CD4-positive, CD25-positive, alpha-beta regulatory T cell (primary cell): ENCODE measurements around the gene NR1D2. TPM values are rescaled to one million over a fixed set of nuclear protein-coding genes. Genes with fewer than 3 reads are reported as not detected.
"Not testable (repeated sequence)": the region's sequence is repeated elsewhere in the genome, so short reads cannot be mapped to it uniquely, and the experiment has no call there.

ENCODE experiments used
- ATAC-seq, 2 donors: fragments of 150-1000 bp; cut with Tn5 transposase; one replicate each; pipeline ENCODE4 v1.10.0; 2021; ENCODE audit warnings: low read depth in 2 of 2, moderate number of reproducible peaks in 2 of 2, moderate library complexity in 1 of 2
- DNase-seq, 3 donors: peaks; one replicate each; pipeline versions ENCODE4 v3.0.0 to v3.0.0-alpha.2; 2012 to 2022; ENCODE audit warnings: mixed read lengths in 1 of 3
- H3K27ac ChIP-seq: one replicate; pipeline ENCODE4 v1.7.0; 2013; ENCODE audit warnings: mild to moderate bottlenecking, low read length; ENCODE audit not compliant: insufficient read depth, poor library complexity, severe bottlenecking
- H3K27me3 ChIP-seq: one replicate; pipeline ENCODE4 v1.7.0; 2013; ENCODE audit warnings: low read length; ENCODE audit not compliant: control insufficient read depth, insufficient read depth
- H3K36me3 ChIP-seq: one replicate; pipeline ENCODE4 v1.7.0; 2013; ENCODE audit warnings: mild to moderate bottlenecking, low read length, moderate library complexity; ENCODE audit not compliant: control insufficient read depth, insufficient read depth
- H3K4me1 ChIP-seq: 2 replicates; pipeline ENCODE4 v1.7.0; 2013; ENCODE audit warnings: mild to moderate bottlenecking, low read length; ENCODE audit not compliant: insufficient read depth, control insufficient read depth, poor library complexity, severe bottlenecking
- H3K4me3 ChIP-seq: one replicate; pipeline ENCODE4 v1.7.0; 2013; ENCODE audit warnings: low read depth, mild to moderate bottlenecking, low read length, moderate library complexity
- H3K9me3 ChIP-seq, 2 experiments: 1 replicate in 1 of 2; 2 replicates in 1 of 2; pipeline ENCODE4 v1.7.0; 2013; ENCODE audit warnings: low read length in 2 of 2, mild to moderate bottlenecking in 1 of 2, moderate library complexity in 1 of 2; ENCODE audit not compliant: control insufficient read depth in 2 of 2
- H3K27ac Mint-ChIP-seq, 3 donors: one replicate each; pipeline ENCODE4 v1.8.0; 2020 to 2022; ENCODE audit warnings: mild to moderate bottlenecking in 3 of 3, mixed read lengths in 3 of 3, moderate library complexity in 2 of 3
- H3K27me3 Mint-ChIP-seq: one replicate; pipeline ENCODE4 v1.8.0; 2022; ENCODE audit warnings: mild to moderate bottlenecking, mixed read lengths
- H3K36me3 Mint-ChIP-seq: one replicate; pipeline ENCODE4 v1.8.0; 2020; ENCODE audit warnings: mixed read lengths
- H3K4me1 Mint-ChIP-seq, 4 donors: one replicate each; pipeline ENCODE4 v1.8.0; 2020 to 2022; ENCODE audit warnings: mixed read lengths in 4 of 4, mild to moderate bottlenecking in 1 of 4
- H3K4me3 Mint-ChIP-seq, 4 donors: one replicate each; pipeline ENCODE4 v1.8.0; 2020 to 2022; ENCODE audit warnings: mild to moderate bottlenecking in 4 of 4, mixed read lengths in 4 of 4, moderate library complexity in 3 of 4
- H3K9me3 Mint-ChIP-seq, 7 donors: one replicate each; pipeline ENCODE4 v1.8.0; 2020 to 2022; ENCODE audit warnings: mixed read lengths in 7 of 7, mild to moderate bottlenecking in 3 of 7, moderate library complexity in 2 of 7
- polyA plus RNA-seq, 4 donors: library from polyadenylated mRNA; unstranded; fragments of 300-500 nt; fragmentation: Illumina TruSeq; gene quantifications; one replicate each; pipeline ENCODE4 v1.2.3, GENCODE V29; 2021
- total RNA-seq: library from RNA; stranded (reverse); gene quantifications from one replicate; pipeline ENCODE4 v1.2.3, GENCODE V29; 2022

Gene NR1D2
- total and polyA plus RNA-seq, 5 donors from 2014 or later, result 35.9 to 113 (median 44.2) TPM

- H3K27me3 Mint-ChIP-seq, result peaks cover 12% of the 10 kb centered on the region
- DNase-seq, H3K27ac ChIP-seq, H3K4me1 Mint-ChIP-seq, ATAC-seq, H3K27ac Mint-ChIP-seq, H3K9me3 Mint-ChIP-seq, H3K9me3 ChIP-seq, H3K4me1 ChIP-seq, H3K36me3 ChIP-seq, H3K4me3 ChIP-seq, H3K36me3 Mint-ChIP-seq, H3K4me3 Mint-ChIP-seq, H3K27me3 ChIP-seq: not testable (repeated sequence)
Observed at GRCh38 chr3:24026665-24027064, 81.6 kb downstream of the NR1D2 start.

- Mint-ChIP-seq H3K4me3 (no peak overlapping the region), H3K4me1 (no peaks in the 10 kb centered on the region), H3K27ac (no peak overlapping the region), H3K36me3 (no peaks in the 10 kb centered on the region), H3K27me3 (peaks cover 19% of the 10 kb centered on the region), H3K9me3 (peaks cover 0 to 6% (median 0%) of the 10 kb centered on the region in 7 donors)
- no peaks in the 10 kb centered on the region for H3K4me1 ChIP-seq
- ATAC-seq (no peak), DNase-seq (no peak)
- H3K27ac ChIP-seq, result no peak overlapping the region
- no peaks in the 10 kb centered on the region for H3K36me3 ChIP-seq
- no peak overlapping the region for H3K4me3 ChIP-seq
- H3K9me3 ChIP-seq, result no peaks in the 10 kb centered on the region
- peaks cover 2% of the 10 kb centered on the region for H3K27me3 ChIP-seq
Observed at GRCh38 chr3:24027946-24028345, 82.9 kb downstream of the NR1D2 start.

Other genes starting within 250 kb of the NR1D2 start
- gene UBE2E1, start 139.3 kb upstream of the NR1D2 start, total RNA-seq, result 65.3 TPM
- gene UBE2E1, start 139.3 kb upstream of the NR1D2 start, polyA plus RNA-seq, result 10 to 100 TPM in 2 of 4 donors, 1 to 10 TPM in 2; 6.2 to 21.2 (median 10.6) TPM
- 2.1 TPM for gene NKIRAS1, start 28.3 kb upstream of the NR1D2 start, total RNA-seq
- 1 to 10 TPM; 3.6 to 5.8 (median 4.1) TPM for gene NKIRAS1, start 28.3 kb upstream of the NR1D2 start, polyA plus RNA-seq
- 1,532 TPM for gene RPL15, start 28.2 kb upstream of the NR1D2 start, total RNA-seq
- 1,000 to 10,000 TPM; 3,663 to 5,496 (median 4,603) TPM for gene RPL15, start 28.2 kb upstream of the NR1D2 start, polyA plus RNA-seq